GM12874 (cell line): ENCODE data around the gene CALB2.

Experiments used
- CTCF ChIP-seq: IDR thresholded peaks from 2 replicates; pipeline ENCODE4 v1.5.1; 2011; ENCODE audit warnings: low read depth, mild to moderate bottlenecking, control low read depth, low read length, moderate library complexity; ENCODE audit not compliant: insufficient read depth

CALB2 gene

GRCh38 chr16:71379711-71380110, 21.2 kb downstream of the CALB2 start:
- TF ChIP-seq CTCF: no peak

GRCh38 chr16:71380831-71381230, 22.3 kb downstream of the CALB2 start:
- no peak for TF ChIP-seq CTCF

GRCh38 chr16:71383054-71383773, 24.7 kb downstream of the CALB2 start:
- TF ChIP-seq CTCF: no peak

- no peak for TF ChIP-seq CTCF
These were observed 25.7 kb downstream of the CALB2 start for GRCh38 chr16:71384073-71384724.

GRCh38 chr16:71387045-71387871, 28.7 kb downstream of the CALB2 start:
- no peak for TF ChIP-seq CTCF

- TF ChIP-seq CTCF: no peak
These were observed 30.8 kb downstream of the CALB2 start for GRCh38 chr16:71389330-71389729.

- no peak for TF ChIP-seq CTCF
These were observed 38.1 kb downstream of the CALB2 start for GRCh38 chr16:71396594-71396993.
